ENCODE results near the gene TSPAN12.
A peak's percentile ranks its signal among the peaks of the same experiment; 100 is the strongest.

The TSPAN12 gene

GRCh38 chr7:120842121-120842621 lies 15.8 kb downstream of the TSPAN12 start:
- peak; percentile 83 for DNase-seq

DNA sequence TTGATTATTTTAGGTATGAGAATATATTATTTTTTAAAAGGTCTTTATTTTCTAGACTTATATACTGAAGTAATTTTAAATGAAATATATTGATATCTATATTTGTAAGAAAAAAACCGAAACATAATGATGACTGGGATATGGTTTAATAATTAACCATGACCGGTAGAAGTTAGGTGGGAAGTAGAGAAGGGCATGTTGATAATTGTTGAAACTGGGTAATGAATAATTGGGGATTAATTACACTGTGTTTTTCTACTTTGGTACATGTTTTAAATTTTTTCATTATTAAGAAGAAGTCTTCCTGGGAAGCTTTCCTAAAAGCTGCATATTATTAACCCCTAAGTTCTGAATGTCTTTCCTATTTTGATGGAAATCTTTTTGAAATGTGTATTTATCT lies 16.3 kb downstream of the TSPAN12 start:
- DNase-seq = no peak

GRCh38 chr7:120838281-120838682 lies 19.7 kb downstream of the TSPAN12 start:
- no peak for DNase-seq

GRCh38 chr7:120837599-120837998 lies 20.3 kb downstream of the TSPAN12 start:
- no peak for DNase-seq

GRCh38 chr7:120836556-120837115 lies 21.3 kb downstream of the TSPAN12 start:
- DNase-seq = no peak

- DNase-seq = no peak
Measured at GRCh38 chr7:120834726-120835125, 23.2 kb downstream of the TSPAN12 start.

DNA sequence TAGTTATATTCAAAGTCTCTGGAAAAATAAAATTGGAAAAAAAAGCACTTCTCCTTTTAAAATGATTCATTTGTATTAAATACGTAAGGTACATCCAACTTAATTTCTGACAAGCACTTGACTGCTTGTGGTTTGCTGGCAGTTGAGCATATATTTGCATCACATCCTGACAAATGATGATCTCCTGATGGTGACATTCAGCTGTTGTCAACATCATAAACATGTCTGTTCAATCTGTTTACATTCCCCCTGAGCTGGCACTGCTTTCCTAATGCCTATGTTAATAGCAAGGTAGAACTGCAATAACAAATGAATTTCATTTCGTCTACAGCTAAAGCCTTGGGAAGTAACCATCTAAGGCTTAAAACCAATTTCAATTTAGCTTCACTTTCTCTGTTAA lies 24.4 kb downstream of the TSPAN12 start:
- peak; percentile 19 for DNase-seq

DNA sequence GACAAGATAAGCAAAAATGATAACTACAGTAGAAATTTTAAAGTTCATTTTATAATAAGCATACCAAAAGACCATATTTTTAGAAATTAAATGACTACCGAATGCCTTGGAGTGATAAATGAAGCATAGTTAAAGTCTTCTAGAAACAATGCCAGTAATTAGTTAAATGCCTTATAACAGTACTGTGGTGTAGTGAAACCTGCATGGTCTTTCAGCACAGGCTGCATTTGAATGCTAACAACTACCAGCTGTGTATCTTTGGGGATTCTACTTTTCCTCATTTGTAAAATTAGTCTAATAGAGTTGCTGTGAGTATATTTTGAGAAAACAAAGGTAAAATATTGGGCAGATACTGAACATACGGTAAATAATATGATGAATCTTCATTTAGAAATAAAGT lies 25.1 kb downstream of the TSPAN12 start:
- no peak for DNase-seq

DNA sequence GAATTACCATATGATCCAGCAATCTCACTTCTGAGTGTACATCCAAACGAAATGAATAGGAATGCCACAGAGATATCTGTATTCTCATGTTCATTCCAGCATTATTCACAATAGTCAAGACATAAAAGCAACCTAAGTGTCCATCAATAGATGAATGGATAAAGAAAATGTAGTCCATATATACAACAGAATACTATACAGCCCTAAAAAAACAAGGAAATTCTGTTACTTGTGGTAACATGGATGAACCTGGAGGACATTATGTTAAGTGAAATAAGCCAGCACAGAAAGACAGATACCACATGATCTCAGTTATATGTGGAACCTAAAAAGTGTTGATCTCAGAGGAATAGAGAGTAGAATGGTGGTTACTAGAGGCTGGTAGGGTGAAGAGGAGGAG lies 26.7 kb downstream of the TSPAN12 start:
- no peak for DNase-seq

GRCh38 chr7:120829487-120829886 lies 28.5 kb downstream of the TSPAN12 start:
- no peak for DNase-seq

DNA sequence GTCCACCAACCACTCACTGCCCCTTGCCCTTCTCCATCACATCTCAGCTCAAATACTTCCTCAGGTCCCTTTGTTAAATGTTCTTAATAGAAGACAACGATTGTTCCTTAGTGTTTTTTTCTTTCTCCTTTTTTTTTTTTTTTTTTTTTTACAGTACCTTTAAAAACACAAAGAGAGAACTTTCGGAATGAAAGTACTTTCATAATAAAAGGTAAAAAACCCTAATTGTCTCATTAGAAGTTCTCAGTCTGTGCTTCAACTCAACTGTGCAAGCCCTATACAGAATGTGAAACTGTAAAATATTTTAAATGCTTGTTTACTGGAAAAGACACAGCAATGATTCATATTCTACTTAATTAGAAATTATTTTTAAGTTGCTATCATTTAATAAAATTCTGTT lies 29.4 kb downstream of the TSPAN12 start:
- no peak for DNase-seq

DNA sequence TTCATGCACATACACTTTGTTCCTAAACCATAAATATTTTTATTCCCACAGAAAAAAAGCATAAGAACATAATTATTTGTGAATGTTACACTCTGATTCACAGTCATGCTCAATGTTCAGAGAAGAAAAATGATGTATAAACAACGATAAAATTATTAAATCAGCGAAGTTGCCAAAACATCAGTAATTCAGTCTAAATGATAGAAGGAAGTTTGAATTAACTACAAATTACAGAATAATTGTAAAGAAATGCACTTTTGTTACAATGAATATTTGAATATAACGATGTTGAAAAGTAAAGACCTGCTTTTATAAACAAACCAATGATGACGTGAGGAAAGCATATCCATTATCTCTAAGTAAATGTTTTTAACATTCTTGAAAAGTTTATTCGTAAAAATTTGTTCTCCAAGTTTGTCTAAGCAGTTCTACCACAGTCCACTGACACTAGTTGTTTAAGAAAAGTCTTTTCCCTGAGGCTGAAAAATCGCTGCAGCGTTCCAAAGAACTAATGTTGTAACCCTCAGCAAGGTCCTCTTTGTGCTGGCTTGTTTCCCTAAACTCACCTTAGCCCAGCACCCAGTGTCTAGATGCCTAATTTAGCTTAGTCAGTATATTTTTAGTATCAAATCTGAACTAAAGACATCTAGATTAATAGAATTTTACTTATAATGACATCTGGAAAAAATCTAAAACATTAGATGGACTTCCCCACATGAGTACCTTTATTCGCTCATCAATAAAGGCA lies 30.4 kb downstream of the TSPAN12 start:
- DNase-seq = no peak

- no peak for DNase-seq
Measured at GRCh38 chr7:120825576-120825975, 32.4 kb downstream of the TSPAN12 start.

GRCh38 chr7:120825152-120825551 lies 32.8 kb downstream of the TSPAN12 start:
- DNase-seq = no peak

- no peak for DNase-seq
Measured at GRCh38 chr7:120819861-120820260, 38.1 kb downstream of the TSPAN12 start.

GRCh38 chr7:120817851-120818250 lies 40.1 kb downstream of the TSPAN12 start:
- DNase-seq = no peak

DNA sequence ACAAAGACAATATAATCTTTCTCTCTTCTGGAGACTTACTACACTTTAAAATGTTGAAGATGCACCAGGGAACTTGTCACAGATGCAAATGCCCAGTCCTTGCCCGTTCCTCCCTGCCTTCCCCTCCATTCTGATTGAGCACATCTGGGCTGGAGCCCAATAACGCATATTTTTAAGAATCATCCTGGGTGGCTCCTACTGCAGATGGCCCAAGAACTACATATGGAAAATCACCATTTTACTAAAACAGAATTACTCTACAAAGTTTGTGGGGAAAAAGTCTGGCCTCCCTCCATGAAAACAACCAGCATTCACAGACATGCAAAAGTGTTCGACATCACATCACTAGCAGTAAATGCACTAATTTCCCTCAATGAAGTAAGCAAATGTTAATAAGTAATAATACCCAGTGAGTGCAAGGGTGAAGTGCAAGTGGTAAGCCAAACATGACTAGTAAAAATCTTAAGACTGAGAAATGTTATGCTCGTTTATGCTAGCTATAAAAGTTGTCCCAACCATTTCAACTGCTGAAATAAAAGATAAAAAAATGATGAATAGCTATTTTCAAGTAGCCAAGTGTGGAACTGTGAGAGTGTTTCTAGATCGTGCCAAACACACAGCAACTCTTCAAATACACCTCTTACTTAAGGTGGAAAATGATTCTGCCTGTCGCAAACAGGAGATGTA lies 43.5 kb downstream of the TSPAN12 start:
- DNase-seq = no peak

GRCh38 chr7:120813546-120814252 lies 44.2 kb downstream of the TSPAN12 start:
- no peak for DNase-seq

DNA sequence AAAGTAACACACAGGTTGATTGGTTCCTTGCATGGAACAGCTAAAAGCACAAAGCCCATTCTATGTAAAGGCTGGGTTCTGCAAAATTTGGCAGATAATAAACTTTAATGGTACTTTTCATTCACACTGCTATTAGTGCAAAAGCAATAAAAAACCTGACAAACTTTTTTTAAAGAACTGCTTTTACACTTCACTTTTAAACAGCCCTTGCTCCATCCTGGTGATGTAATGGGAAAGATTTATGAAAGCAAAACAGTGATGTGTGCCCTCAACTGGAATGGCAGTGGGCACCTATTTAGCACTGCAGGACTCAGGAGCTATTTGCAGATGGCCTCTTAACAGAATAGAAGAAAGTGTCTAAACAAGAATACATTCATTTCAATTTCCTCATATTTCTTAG lies 44.9 kb downstream of the TSPAN12 start:
- DNase-seq = no peak

- no peak for DNase-seq
Measured at GRCh38 chr7:120809260-120809659, 48.7 kb downstream of the TSPAN12 start.

DNA sequence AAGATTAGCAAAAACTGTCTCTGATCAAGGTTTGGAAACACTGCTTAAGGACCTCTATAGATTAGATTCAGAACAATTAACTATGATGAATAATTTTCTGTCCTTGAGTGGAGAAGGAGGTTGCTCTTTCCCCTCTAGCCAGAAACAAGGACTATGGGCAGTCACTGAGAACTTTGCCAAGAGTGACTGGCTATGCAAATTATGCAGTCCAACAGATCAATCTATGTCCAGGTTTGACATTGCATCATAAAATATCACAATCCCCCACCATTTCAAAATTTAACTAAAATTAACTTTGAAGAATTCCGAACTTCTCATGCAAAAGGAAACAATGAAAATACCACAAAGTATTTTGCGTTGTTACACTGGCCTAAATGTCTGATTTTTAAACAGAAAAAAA lies 50.6 kb downstream of the TSPAN12 start:
- no peak for DNase-seq

DNA sequence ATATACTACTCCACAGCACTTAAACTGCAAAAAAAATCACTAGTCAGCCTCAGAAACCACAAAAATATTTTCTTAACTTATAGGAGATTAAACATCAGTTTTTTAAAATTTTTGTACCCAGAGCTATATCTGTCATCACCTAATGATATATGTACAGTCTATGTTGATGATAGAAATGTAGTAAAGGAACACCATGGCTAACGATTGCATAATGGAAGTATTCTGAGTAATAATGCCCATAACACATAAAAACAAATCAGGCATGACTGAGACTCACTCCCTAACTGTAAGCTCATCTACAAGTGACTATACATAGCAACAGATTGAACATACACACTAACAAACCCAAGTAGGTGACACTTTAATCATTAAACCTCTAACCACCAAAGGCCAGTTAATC lies 51.3 kb downstream of the TSPAN12 start:
- DNase-seq = no peak

GRCh38 chr7:120805636-120806388 lies 52.1 kb downstream of the TSPAN12 start:
- DNase-seq = peak; percentile 48
